Measurements from ENCODE around the gene SLCO2B1.

DNA sequence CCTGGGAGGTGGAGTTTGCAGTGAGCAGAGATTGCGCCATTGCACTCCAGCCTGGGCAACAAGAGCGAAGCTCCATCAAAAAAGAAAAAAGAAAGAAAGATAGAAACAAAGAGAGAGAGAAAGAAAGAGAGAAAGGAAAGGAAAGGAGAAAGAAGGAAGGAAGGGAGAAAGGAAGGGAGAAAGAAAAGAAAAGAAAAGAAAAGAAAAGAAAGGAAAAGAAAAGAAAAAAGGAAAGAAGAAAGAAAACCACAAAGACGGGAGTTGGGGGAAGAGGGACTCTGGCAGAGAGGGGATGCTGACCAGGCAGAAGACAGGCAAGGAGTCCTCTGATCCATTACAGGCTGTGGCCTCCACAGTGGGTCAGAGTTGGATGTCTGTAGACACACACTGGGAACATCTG, 18.8 kb upstream of the SLCO2B1 start:
- TF ChIP-seq, protein P1, sequence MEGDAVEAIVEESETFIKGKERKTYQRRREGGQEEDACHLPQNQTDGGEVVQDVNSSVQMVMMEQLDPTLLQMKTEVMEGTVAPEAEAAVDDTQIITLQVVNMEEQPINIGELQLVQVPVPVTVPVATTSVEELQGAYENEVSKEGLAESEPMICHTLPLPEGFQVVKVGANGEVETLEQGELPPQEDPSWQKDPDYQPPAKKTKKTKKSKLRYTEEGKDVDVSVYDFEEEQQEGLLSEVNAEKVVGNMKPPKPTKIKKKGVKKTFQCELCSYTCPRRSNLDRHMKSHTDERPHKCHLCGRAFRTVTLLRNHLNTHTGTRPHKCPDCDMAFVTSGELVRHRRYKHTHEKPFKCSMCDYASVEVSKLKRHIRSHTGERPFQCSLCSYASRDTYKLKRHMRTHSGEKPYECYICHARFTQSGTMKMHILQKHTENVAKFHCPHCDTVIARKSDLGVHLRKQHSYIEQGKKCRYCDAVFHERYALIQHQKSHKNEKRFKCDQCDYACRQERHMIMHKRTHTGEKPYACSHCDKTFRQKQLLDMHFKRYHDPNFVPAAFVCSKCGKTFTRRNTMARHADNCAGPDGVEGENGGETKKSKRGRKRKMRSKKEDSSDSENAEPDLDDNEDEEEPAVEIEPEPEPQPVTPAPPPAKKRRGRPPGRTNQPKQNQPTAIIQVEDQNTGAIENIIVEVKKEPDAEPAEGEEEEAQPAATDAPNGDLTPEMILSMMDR (IDR thresholded peaks at IDR 0.05): no peak
- no peak for TF ChIP-seq POLR2A (IDR thresholded peaks at IDR 0.05)
